IPS-11a (cell line): ENCODE data around the gene CA6.
"Not testable (repeated sequence)": the region's sequence is repeated elsewhere in the genome, so short reads cannot be mapped to it uniquely, and the experiment has no call there.

Experiments used
- H3K4me3 ChIP-seq: one replicate; pipeline ENCODE4 v1.5.1; 2013; ENCODE audit warnings: low read depth, low read length, control low read depth

Gene CA6

DNA sequence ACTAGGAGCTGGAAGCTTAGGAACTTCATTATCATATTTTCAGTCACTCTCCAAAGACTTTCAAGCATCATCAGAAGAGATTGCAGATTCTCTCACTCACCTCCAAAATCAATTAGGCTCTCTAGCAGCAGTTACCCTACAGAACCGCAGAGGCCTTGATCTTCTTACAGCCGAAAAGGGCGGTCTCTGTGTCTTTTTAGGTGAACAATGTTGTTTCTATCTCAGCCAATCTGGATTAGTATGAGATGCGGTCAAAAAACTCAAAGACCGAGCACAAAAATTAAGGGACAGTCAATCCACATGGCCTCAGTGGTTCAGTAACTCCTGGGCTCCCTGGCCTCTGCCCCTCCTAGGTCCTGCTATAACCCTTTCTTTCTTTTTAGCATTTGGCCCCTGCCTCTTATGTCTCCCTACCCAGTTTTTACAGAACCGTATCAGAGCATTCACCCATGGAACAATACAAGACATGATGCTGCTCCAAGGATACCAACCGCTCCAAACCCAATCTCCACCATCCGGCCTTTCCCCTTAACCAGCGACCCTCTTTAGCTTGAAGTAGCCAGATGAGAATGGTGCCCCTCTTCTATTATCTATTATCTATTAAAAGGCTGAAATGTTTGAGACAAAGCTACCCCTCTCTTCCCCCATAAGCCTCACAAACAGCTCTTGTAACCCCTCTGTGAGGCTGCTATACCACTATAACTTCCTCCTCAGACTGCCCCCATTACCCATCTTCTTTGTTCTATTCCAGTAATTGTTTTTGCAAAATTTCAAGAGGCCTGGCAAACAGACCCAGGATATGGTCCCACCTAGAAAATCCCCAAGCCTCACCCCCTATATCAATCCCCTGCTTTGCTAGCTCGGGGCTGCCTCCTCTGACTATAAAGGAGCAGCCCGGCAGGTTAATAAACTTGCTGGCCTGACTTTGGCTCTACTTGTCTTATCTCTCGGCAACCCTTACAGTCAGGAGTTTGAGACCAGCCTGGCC is 18.7 kb upstream of the CA6 start:
- no peak overlapping the region for H3K4me3 ChIP-seq

GRCh38 chr1:8930116-8930515 is 15.6 kb upstream of the CA6 start:
- H3K4me3 ChIP-seq, result no peak overlapping the region

DNA sequence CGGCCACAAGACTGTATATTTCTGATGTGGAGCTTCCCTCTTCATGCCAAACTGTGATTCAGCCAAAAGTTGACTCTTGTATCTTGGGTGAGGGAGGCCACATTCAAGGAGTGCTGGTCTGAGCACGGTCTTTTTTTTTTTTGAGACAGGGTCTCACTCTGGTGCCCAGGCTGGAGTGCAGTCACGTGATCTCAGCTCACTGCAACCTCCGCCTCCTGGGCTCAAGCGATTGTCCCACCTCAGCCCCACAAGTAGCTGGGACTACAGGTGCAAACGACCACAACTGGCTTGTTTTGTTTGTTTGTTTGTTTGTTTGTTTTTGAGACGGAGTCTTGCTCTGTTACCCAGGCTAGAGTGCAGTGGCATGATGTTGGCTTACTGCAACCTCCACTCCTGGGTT is 8.6 kb upstream of the CA6 start:
- not testable (repeated sequence) for H3K4me3 ChIP-seq

DNA sequence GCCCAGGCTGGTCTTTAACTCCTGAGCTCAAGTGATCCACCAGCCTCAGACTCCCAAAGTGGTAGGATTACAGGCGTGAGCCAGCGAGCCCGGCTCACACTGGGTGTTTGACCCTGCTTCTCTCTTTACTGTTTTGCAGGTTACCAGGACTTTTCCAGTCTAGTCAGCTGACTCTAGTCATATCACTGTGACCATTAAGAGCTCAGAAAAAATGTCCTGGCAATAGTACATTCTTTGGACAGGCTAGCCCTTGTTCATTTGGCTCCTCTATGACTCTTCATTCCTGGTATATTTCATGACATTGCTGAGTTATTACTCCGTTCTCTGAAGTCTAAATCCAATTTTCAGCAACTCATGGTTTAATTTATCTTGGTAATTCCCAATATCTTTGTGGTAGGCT is 8.0 kb upstream of the CA6 start:
- no peak overlapping the region for H3K4me3 ChIP-seq

DNA sequence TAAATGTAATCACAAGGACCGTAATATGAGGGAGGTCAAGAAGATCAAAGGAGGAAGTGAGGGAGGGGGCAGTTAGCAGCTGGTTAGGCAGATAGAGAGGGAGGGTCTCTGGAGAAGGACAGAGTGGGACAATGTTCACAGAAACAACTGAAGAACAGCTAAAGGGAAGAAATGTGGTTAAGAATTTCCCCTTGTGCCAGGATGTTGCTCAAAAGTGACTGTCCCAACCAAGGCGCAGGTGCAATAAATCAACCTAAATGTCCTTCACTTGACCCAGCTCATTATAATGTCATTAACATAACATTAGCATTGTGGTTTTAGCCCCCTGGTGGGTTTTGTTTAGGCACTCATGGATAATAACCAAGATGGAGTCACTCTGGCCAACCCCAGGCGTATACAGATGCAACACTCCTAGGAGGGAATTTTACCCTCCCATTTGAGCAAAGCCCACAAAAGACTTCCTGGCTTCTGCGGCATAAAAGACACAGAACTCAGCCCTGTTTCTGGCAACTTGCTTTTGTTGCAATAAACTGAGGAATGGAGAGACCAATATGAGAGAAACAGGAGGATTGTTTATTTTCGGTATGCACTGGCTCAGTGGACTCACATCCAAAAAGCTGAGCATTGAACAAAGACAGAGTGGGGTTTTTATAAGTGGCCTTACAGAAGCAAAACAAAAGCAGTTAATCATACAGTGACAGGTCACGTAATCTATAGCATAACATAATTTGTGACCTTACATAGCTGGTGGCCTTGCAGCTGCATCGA is 7.3 kb upstream of the CA6 start:
- no peak overlapping the region for H3K4me3 ChIP-seq

DNA sequence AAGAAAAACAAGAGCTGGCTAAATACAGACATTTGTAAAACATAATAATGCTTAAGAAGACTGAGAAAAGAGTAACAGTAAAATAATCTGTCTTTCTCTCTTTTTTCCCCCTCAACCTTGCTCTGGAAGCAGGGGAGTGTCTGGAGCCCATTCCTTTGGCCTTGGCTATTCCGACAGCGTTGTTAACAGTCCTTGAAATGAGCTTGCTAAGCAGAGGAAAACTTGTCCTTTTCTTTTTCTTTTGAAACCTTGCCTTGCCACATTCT is 6.7 kb upstream of the CA6 start:
- H3K4me3 ChIP-seq, result no peak overlapping the region

GRCh38 chr1:8939362-8939995 is 6.2 kb upstream of the CA6 start:
- H3K4me3 ChIP-seq, result no peak overlapping the region

- no peak overlapping the region for H3K4me3 ChIP-seq
Measured at GRCh38 chr1:8941906-8942305, 3.8 kb upstream of the CA6 start.

- H3K4me3 ChIP-seq, result no peak overlapping the region
Measured at GRCh38 chr1:8943498-8944405, 1.9 kb upstream of the CA6 start.

- no peak overlapping the region for H3K4me3 ChIP-seq
Measured at GRCh38 chr1:8947127-8947691, 1.5 kb downstream of the CA6 start.

DNA sequence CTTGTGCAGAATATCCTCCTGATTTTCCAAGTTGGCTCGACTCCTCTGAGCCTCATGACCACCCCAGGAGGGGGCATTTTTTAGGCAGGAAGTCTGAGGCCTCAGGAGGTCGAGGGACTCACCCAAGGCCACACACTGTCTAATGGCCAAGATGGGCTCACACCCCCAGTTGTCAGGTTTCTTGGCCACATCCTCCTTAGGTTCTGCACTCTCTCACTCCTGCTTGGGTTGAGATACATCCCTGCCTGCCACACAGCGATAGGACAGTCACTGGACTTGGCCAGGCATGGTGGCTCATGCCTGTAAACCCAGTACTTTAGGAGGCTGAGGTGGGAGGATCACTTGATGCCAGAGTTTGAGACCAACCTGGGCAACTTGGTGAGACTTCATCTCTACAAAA is 4.6 kb downstream of the CA6 start:
- H3K4me3 ChIP-seq, result no peak overlapping the region

- no peak overlapping the region for H3K4me3 ChIP-seq
Measured at GRCh38 chr1:8951231-8951630, 5.6 kb downstream of the CA6 start.

DNA sequence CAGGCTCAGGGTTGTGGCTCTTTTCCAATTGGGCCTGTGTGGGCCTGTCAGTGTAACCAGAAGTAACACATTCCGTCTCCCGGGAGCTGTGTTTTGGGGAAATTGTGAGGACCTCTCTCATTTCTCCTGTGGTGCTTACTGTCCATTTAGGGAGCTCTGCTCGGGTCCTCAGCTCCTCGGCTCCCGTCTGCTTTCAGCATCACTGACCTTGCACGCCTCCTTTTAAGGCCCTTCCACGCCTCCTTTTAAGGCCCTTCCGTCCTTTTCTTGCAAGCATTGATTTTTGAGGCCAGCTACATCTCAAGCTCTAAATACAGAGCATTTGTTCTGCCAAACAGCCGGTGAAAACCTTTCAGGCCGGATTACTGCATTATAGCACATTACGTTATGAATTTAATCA is 9.7 kb downstream of the CA6 start:
- H3K4me3 ChIP-seq, result no peak overlapping the region

GRCh38 chr1:8956461-8957349 is 11.0 kb downstream of the CA6 start:
- H3K4me3 ChIP-seq, result no peak overlapping the region

DNA sequence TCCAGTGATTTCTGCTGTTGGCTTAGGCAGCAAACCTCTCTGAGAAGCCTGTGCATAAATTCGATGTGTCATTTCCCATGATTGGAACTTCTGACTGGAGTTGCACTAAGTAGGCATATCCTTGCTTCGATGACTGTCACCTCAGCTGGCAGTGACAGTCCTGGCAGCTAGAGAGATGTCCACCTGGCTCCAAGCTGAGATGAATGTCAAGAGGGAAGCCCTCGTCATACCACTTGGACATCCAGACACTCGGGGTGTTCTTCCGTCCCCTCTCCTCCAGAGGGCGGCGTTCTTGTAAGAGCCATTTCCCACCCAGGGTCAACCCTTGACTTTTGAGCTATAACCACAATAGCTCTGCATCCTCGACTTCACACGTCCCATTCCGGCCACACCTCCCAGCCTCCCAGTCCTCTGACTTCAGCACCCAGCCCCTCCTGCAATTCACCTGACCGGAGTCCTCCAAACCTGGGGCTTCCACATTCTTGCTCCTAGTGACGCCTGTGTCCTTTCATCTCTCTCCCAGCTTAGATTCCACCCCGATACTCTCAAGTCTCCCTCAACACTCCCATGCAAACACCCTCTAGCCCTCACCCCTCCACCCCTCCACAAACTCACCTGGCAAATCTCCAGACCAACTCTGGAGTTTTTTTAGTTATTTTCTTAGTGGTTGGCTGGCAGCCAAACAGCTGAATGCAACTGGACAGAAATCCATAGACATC is 17.3 kb downstream of the CA6 start:
- H3K4me3 ChIP-seq, result no peak overlapping the region

DNA sequence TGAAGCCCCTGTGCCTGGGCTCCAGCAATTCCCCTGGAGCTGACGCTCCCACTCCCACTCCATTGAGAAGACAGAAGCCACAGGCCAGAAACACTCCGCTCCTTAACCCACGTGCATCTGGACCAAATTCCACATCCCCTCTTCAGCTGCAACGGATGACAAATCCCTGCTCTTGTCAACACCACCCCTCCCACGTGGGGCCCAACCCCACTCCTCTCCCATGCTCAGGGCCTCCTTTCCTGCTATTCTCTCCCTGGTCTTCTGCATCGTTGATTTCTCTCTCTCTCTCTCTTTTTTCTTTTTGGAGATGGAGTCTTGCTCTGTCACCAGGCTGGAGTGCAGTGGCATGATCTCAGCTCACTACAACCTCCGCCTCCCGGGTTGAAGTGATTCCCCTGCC is 18.3 kb downstream of the CA6 start:
- H3K4me3 ChIP-seq, result no peak overlapping the region

- no peak overlapping the region for H3K4me3 ChIP-seq
Measured at GRCh38 chr1:8965121-8965820, 19.6 kb downstream of the CA6 start.

- no peak overlapping the region for H3K4me3 ChIP-seq
Measured at GRCh38 chr1:8966606-8967005, 20.9 kb downstream of the CA6 start.
